HG03575 (cell line): ENCODE data around the gene TMEM69.
A peak's percentile ranks its signal among the peaks of the same experiment; 100 is the strongest.
"Not testable (repeated sequence)": the region's sequence is repeated elsewhere in the genome, so short reads cannot be mapped to it uniquely, and the experiment has no call there.

Source experiments
- ATAC-seq: cut with Tn5 transposase; IDR thresholded peaks from one replicate; pipeline ENCODE4 v1.9.1; 2021; ENCODE audit not compliant: unreplicated experiment, insufficient number of reproducible peaks, low FRiP score; ENCODE audit errors: extremely low read depth

Gene TMEM69

DNA sequence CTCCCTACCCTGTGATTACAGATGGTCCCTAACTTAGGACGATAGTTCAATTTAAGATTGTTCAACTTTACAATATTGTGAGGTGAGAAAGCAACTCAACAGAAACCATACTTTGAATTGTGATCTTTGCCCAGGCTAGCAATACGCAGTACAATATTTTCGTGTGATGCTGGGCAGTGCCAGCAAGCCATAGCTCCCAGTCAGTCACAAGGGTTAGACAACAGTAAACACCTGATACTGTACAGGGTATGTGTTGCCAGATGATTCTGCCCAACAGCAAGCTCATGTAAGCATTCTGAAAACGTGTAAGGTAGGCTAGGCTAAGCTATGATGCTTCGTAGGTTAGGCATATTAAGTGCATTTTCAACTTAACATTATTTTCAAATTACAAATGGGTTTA lies 13.5 kb upstream of the TMEM69 start:
- ATAC-seq = no peak

DNA sequence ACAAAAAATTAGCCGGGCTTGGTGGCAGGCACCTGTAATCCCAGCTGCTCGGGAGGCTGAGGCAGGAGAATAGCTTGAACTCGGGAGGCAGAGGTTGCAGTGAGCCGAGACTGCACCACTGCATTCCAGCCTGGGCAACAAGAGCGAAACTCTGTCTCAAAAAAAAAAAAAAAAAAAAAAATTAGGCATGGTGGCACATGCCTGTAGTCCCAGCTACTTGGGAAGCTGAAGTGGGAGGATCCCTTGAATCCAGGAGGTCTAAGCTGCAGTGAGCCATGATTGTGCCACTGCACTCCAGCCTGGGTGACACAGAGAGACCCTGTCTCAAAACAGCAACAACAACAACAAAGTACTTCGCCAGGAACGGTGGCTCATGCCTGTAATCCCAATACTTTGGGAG lies 11.4 kb upstream of the TMEM69 start:
- ATAC-seq = not testable (repeated sequence)

DNA sequence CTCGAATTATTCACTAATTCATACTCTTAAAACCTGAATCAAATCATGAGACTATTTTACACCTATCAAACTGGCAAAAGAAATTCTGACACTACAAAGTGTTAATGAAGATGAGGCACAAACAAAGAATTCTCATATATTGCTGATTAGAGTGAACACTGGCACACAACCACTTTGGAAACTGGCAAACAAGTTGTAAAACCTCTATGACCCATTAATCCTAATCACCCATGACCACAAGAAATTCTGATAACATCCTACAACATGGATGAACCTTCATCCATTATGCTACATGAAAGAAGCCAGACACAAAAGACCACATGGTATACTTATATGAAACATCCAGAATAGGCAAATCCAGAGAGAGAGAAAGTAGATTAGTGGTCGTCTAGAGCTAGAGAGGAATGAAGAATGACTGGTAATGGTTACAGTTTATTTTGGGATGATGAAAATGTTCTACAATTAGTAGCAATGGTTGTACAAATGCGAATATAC lies 10.2 kb upstream of the TMEM69 start:
- no peak for ATAC-seq

DNA sequence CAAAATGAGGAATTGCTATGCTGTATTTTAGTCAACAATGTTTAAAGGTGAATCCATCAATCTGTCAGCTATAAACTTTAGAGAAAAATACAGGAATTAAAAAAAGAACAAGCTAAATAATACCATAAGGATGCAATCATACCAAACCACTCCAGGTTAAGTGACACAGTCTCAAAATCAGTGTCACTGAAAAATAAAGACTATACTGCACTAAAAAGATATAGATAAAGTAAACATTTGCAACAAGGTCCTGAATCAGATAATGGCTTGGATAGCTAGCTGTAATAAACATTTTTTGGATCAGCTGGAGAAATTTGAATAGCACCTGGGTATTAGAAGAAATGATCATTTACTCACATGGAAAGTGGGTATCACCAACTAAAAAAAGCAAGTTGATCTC lies 9.5 kb upstream of the TMEM69 start:
- no peak for ATAC-seq

DNA sequence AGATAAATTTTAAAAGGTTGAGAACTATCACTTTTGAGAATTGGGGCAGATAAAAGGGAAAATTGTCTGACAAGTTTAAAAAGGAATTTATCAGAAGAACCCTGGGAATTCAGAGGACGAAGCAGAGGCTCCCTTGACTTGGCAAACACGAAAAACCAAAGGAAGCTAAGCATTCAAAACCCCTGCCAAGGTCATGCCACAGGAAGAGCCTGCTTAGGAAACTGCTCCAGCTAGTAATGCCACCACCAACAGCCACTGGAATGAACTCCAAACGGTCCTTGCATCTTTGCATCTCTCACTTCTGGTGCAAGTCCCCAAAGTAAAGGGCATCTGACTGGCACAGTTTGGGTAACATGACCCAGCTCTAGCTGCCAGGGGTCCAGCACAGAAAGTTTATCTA lies 8.9 kb upstream of the TMEM69 start:
- ATAC-seq = no peak

DNA sequence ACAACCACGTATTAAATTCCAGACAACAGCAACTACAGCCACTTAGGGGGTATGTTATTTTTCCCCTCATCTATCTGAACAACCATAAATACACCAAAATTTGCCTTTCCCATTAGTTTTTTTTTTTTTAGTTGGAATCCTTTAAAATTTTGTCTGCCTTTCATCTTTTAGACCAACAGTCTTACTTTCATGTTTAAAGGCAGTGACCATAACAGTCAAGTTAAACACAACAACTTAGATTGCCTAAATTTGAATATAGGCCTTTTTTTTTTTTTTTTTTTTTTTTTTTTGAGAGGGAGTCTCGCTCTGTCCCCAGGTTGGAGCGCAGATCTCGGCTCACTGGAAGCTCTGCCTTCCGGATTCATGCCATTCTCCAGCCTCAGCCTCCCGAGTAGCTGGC lies 5.0 kb upstream of the TMEM69 start:
- ATAC-seq = no peak

DNA sequence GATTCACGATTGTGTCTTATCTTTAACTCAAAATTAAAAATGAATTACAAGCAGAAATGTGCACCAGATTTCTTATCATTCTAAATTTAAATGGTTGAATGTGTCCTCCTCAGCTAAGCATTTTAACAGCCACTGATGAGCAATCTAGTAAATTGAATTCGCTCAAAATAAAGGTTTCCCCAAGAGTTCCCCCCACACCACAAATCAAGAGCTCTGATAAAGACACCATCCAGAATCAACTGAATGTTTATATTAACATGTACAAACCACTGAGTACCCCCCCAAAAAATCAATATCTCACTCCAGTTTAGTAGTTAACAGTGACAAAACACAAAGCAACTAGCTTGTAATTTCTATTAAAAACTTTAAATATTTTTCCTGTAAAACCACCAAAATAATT lies 3.6 kb upstream of the TMEM69 start:
- ATAC-seq = no peak

DNA sequence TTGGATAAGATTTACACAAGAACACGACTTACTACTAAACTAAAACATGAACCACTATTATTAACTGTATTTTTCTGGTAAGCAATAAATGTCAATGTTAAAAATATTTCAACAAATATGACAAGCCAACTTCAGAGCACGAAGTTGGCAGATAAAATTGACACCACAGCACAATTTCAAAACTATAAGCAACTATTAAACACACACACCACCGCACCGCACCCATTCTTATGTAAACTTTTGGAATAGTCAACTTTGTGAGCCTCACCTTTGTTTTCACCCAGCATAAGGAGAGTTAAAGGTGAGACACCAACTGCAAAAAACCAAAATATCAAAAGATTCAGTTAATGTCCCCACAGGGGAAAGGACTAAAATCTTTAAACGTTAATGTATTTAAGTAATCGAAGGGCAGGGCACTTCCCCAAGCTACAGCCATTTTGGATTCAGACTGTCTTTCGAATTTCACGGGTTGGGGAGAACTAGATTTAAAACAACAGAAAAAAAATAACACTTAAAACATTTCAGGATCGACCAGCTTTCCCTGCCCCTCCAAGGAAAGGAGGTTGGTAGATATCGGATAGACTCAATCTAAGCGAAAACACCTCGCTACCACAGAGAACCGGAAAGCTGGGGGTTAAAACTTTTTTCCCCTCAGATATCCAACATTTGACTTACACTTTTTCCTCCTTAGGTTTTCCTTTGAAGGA lies 2.5 kb upstream of the TMEM69 start:
- no peak for ATAC-seq

DNA sequence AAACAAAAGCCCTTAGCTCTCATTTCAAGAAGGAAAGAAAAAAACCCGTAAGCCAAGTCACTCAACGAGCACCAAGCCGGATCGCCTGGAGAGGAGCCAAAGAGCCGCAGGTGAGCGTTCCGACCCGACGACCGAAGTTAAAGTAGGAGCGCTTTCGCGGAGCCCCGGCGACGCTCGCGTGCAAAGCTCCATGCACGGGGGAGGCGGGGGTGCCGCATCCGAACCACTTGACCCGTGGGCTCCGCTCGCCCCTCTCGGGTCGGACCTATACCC lies 2.0 kb upstream of the TMEM69 start:
- ATAC-seq = no peak

DNA sequence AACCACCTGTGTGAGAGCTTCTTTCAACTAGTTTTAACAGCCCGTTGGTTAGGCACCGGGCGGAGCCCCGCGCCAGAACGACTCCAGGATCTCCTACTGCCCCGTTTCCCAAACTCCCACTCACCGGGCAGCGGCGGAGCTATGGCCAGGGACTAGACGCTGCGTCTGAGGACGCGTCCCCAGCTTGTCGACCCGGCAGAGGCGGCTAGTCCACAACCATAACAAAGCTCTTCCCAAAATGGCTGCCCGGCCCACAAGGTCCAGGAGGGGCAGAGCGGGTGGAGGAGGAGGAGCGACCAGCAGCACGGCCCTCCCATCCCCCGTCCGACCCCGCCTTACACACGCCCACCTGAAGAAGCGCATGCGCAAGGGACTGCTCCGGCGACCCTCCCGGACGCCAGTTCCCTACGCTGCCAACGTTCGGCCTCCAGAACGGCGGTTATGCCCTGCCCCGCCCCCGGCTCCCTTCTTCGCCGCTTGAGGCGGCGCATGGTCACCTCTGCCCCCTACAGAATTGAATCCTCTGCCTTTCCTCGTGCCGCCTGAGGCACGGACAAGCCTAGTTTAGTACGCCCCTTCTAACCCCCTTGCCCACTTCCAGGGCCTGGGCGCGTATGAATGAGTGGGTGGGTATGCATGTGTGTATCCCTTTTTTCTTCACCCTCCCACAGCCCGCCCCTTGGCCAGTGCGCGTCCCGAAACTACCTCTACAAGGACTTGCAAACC lies 1.5 kb upstream of the TMEM69 start, which contains the start of gene GPBP1L1:
Gene GPBP1L1, minus strand, starts transcription at position 246 of the 726 bp plus-strand sequence. CDS start 27,446 bp downstream, outside the sequence.
- ATAC-seq = no peak

DNA sequence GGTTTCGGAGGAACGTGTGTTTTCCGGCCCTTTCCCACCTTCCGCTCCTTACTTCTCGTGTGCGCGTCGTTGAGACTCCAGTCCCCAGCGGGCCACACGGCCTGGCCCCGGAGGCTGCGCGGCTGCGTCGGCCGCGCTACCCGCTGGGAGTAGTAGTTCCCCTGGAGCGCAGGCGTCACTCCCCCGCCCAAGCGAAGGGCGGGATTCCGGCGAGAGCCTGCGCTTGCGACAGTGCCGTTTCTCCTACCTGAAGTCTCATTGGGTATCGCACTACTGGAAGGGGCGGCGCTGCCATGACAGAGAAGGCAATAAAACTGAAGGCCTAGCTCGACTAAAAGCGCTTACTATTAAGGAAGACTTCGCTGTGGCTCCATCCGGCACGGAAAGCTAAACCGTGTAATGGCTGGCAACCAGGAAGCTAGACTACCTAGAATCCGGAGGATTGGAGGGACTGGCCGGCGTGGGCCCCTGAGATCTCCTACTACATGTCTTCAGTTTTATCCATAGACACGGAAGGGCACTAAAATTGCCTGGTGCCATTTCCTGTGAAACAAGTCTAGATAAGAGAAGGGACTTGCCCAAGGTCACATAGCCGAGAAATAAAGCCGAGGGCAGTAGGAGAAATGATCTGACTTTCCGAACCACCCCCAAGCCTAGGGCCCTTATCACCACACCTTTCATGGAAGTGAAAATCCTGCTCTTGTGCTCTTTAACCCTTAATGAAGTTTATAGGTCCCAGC lies 797 bp upstream of the TMEM69 start:
- peak; percentile 31 for ATAC-seq

DNA sequence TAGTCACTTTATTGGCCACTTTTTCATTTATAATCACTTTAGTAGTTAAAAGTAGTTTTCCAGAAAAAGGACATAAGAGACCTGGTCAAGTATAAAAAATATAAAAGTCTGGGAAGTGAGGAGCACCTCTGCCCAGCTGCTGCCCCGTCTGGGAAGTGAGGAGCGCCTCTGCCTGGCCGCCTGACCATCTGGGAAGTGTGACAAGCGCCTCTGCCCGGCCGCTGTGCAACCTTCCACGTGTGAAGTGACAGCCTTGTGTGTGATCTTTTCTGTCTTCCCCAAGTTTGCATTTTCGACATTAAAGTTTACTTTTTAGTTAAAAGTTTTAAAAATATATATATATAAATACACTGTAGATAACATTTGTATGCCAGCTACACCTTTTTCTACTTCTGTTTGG lies 5.8 kb downstream of the TMEM69 start:
- not testable (repeated sequence) for ATAC-seq

DNA sequence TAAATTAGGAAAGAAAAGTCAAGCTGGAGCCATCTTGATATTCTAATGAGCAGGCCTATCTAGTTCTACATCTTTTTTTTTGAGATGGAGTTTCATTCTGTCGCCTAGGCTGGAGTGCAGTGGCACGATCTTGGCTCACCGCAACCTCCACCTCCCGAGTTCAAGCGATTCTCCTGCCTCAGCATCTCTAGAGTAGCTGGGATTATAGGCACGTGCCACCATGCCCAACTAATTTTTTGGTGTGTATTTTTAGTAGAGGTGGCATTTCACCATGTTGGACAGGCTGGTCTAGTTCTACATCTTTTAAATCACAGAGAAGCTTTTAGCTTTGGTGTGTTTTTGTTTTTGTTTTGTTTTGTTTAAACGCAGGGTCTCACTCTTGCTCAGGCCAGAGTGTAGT lies 6.8 kb downstream of the TMEM69 start:
- no peak for ATAC-seq

DNA sequence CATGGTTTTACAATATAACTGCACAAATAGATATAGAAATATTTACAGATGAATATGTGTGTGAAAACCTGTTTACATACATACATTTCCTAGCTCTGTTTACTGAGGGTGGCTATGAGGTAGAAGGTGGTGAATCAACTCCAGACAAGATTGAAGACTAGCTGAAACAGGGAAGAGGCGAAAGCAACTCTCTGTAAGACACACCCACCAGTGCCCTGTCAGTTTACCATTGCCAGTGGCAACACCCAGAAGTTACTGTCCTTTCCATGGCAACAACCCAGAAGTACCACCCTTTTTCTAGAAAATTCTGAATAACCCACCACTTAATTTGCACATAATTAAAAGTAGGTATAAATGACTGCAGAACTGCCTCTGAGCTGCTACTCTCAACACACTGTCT lies 16.7 kb downstream of the TMEM69 start:
- no peak for ATAC-seq

DNA sequence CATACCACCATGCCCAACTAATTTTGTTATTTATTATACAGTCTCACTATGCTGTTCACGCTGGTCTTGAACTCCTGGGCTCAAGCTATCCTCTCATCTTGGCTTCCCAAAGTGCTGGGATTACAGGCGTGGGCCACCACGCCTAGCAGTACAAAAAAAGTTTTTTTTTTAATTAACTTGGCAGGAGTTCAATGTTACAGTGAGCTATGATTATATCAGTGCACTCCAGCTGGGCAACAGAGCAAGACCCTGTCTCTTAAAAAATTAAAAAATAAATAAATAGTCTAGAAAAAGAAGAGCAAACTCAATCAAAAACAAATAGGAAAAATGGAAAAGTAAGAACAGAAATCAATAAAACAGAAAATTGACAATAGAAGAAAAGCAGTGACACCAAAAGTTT lies 25.7 kb downstream of the TMEM69 start:
- ATAC-seq = no peak

DNA sequence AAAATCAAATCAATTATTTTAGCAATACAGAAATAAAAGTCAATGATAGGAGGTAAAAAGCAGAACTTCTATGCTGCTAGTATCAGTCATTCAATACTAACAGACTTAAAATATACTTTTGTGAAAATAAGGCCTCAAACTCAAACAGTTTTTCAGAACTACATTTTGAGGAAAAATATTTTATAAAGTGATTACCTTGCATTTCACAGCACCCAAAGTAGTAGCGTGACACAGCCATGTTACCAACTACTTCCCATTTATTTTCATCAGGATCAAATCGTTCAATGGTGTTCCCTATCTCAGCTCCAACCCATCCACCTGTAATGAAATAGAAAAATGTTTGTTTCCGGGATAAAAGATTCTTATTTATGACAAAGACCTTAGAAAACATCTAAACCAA lies 28.7 kb downstream of the TMEM69 start:
- ATAC-seq = no peak

DNA sequence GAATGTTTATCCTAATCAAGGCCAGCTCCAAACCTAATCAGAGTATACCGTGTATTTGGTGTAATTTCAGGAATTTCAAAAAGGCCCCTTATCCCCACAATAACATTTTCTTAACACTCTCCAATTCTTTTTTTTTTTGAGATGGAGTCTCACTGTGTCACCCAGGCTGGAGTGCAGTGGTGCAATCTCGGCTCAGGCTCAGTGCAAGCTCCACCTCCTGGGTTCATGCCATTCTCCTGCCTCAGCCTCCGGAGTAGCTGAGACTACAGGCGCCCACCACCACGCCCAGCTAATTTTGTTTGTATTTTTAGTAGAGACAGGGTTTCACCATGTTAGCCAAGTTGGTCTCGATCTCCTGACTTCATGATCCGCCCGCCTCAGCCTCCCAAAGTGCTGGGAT lies 29.4 kb downstream of the TMEM69 start:
- ATAC-seq = not testable (repeated sequence)

DNA sequence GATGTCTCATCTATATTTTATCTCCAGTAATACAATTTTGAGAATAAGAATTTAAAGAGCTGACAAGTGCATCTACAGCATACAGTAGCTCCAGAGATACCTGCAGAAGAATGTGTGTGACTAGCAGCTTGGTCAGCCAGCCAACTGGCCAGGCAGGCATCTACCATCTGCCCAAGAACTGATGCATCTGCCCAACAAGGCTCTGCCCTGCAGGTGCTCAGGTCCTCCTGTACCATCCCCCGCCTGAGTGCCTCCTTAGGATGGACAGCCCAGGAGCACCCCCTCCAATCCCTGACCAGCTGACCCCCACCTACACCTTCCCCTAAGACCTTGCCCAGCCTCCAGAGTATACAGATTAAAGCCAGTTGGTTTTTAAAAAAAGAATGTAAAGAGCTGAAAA lies 30.3 kb downstream of the TMEM69 start:
- no peak for ATAC-seq

DNA sequence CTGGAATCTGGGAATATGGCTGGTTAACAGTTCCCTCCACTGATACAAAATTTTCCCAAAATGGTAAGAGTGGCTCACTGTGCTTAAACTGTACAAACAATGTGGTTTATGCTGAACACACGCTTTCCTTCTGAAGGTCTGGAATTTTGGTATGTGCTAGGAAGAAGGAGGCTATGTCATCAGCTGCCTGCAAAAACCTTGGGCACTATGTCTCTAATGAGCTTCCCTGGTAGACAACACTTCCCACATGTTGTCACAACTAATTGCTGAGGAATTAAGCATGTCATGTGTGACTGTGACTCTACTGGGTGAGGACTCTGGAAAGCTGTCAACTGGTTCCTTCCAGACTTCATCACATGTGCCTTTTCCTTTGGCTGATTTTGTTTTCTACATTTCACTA lies 33.2 kb downstream of the TMEM69 start:
- ATAC-seq = no peak

DNA sequence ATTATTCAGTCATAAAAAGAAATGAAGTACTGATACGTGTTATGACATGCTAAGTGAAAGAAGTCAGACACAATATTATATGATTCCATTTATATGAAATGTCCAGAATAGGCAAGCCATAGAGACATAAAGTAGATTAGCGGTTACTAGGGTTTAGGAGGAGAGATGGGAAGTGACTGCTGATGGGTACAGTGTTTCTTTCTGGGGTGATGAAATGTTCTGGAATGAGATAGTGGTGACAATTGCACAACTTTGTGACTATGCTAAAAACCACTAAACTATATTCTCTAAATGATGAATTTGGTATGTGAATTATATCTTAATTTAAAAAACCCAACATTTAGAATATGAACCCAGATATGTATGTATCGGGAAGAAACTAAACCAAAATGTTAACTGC lies 34.8 kb downstream of the TMEM69 start:
- no peak for ATAC-seq
